Stimulated activated memory B cell treated with anti-CD40 and anti-IgM and Interleukin-4, amounts not matched to agents 10 μg/mL and 1 μg/mL and 100 μg/mL, for 72 hours (primary cell): ENCODE results near the gene ARHGAP20.

Experiments used
- ATAC-seq: fragments of 150-1000 bp; cut with Tn5 transposase; 2 replicates; pipeline ENCODE4 v1.10.0; 2021
- H3K27ac Mint-ChIP-seq: one replicate; pipeline ENCODE4 v1.8.0; 2022; ENCODE audit warnings: mild to moderate bottlenecking, mixed read lengths
- H3K27me3 Mint-ChIP-seq: one replicate; pipeline ENCODE4 v1.8.0; 2022; ENCODE audit warnings: mixed read lengths
- H3K36me3 Mint-ChIP-seq: one replicate; pipeline ENCODE4 v1.8.0; 2022; ENCODE audit warnings: mixed read lengths
- H3K4me1 Mint-ChIP-seq: one replicate; pipeline ENCODE4 v1.8.0; 2022; ENCODE audit warnings: mixed read lengths
- H3K4me3 Mint-ChIP-seq: one replicate; pipeline ENCODE4 v1.8.0; 2022; ENCODE audit warnings: mild to moderate bottlenecking, moderate library complexity, mixed read lengths
- H3K9me3 Mint-ChIP-seq: one replicate; pipeline ENCODE4 v1.8.0; 2022; ENCODE audit warnings: mixed read lengths

Gene ARHGAP20

GRCh38 chr11:110599207-110599606 lies 113.0 kb downstream of the ARHGAP20 start:
- Mint-ChIP-seq H3K4me1 (no peaks in the 10 kb centered on the region), H3K4me3 (no peak overlapping the region), H3K27me3 (no peaks in the 10 kb centered on the region), H3K27ac (no peak overlapping the region), H3K36me3 (peaks cover 19% of the 10 kb centered on the region), H3K9me3 (peaks cover 5% of the 10 kb centered on the region)
- ATAC-seq = no peak

DNA sequence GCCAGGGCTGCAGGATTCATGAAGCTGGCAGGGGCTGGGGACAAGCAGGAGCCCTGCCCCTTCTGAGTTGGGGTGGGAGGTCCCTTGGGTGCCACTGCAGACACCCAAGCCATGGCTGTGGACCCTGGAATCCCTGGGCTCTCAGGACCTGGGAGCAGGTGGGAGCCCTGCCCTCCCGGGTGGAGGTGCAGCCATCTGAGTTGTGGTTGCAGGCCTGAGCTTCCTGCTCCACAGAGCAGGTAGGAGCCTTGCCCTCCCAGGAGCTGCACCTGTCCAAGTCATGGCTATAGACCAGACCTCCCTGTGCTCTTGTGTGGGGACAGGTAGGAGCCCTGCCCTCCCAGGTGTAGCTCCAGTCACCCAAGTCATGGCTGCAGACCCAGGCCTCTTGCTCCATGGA lies 113.5 kb downstream of the ARHGAP20 start:
- Mint-ChIP-seq H3K27ac (no peak overlapping the region), H3K36me3 (peaks cover 20% of the 10 kb centered on the region), H3K4me3 (no peak overlapping the region), H3K27me3 (no peaks in the 10 kb centered on the region), H3K4me1 (no peaks in the 10 kb centered on the region), H3K9me3 (peaks cover 5% of the 10 kb centered on the region)
- peak; percentile 8 for ATAC-seq

DNA sequence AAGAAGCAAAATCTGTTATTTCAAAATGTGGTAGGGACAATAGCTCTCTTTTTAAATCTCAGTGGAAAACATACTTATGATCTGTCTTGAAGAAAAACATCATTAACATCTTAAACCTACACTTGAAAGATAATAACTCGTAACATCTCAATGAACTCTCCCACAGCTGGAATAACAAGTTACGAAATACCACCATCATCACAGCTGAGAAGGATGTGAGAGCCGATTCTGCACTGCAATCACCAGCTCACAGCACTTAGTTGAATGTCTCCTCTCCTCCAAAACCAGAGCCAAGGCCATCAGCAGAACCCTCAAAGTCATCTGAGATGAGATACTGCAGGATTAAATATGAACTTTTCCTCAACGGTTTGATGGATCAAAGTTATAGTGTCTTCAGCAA lies 124.3 kb downstream of the ARHGAP20 start:
- Mint-ChIP-seq H3K36me3 (peaks cover 16% of the 10 kb centered on the region), H3K27ac (no peak overlapping the region), H3K4me3 (no peak overlapping the region), H3K4me1 (no peaks in the 10 kb centered on the region), H3K9me3 (no peaks in the 10 kb centered on the region), H3K27me3 (no peaks in the 10 kb centered on the region)
- no peak for ATAC-seq

GRCh38 chr11:110587129-110587528 lies 125.1 kb downstream of the ARHGAP20 start:
- Mint-ChIP-seq H3K4me3 (no peak overlapping the region), H3K27ac (no peak overlapping the region), H3K27me3 (no peaks in the 10 kb centered on the region), H3K36me3 (peaks cover 12% of the 10 kb centered on the region), H3K4me1 (no peaks in the 10 kb centered on the region), H3K9me3 (no peaks in the 10 kb centered on the region)
- ATAC-seq = no peak

DNA sequence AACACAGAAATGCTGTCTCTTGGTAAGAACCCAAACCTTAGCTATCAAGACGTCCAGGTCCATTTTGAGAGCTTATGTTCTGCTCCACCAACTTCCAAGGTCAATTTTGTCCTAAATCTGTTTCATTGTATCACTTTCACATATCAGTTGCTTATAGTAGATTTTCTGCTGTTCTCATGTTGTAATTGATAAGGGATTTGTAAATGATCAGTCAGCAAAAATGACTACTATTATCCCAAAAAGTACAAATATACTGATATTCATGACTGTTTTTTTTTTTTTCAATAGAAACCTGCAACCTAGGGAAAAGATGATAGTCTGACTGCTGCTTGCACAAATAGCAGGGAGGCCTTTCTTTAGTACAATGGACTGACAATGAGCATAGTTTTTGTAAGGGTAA lies 128.1 kb downstream of the ARHGAP20 start:
- Mint-ChIP-seq H3K27ac (no peak overlapping the region), H3K9me3 (no peaks in the 10 kb centered on the region), H3K4me3 (no peak overlapping the region), H3K27me3 (no peaks in the 10 kb centered on the region), H3K36me3 (peaks cover 15% of the 10 kb centered on the region), H3K4me1 (no peaks in the 10 kb centered on the region)
- ATAC-seq = no peak

DNA sequence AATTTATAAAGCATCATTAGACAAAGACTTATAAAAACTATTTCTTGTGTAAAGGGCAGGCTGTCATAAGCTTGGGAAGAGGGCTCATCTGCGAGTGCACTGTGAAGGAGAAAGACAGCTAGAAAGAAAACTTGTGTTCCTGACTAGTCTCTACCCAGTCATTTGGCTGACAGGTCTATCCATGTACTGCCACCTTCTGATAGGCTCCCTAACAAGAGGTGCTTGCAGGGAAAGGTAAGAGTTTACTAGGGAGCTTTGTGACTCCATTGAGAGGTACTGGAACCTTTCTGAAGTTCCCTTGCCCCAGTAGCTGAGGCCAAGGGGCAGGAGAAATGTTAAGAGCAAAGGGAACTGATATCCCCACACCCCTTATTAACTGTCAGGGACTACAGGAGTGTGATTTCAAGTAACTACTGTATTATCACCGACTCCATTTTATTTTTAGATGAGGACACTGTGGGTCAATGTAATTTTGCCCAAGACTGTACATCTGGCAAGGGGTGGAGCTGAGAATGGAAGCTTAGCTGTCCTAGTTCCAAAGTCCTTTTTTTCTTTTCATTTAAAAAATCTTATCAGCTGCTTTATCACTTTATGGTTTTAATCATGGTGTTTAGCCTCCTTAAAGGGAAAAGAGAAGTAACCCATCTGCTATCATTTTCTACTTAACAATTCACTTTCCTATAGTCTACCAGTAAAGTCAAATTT lies 129.4 kb downstream of the ARHGAP20 start:
- no peak overlapping the region for H3K4me3 Mint-ChIP-seq
- H3K27me3 Mint-ChIP-seq = no peaks in the 10 kb centered on the region
- H3K27ac Mint-ChIP-seq = no peak overlapping the region
- ATAC-seq = no peak
- H3K4me1 Mint-ChIP-seq = no peaks in the 10 kb centered on the region
- peaks cover 15% of the 10 kb centered on the region for H3K36me3 Mint-ChIP-seq
- no peaks in the 10 kb centered on the region for H3K9me3 Mint-ChIP-seq

DNA sequence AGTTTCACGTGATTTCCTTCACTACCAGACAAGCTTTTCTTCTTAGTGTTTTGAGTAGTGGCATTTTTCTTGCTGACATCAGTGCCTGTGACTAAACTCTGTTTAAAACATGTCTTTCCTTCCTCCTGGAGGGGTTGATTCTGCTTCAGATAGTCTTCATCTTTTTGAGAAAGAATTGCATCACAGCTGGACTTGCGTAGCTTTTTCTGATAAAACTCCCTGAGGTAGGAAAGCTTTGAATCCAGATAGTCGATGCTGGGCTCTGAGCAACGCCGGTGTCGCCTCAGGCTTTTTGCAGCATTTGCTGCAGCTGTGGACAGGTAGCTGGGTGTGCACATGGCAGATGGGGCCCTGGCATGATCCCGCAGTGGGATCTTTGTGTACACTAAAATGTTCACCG lies 131.7 kb downstream of the ARHGAP20 start:
- H3K27me3 Mint-ChIP-seq = no peaks in the 10 kb centered on the region

DNA sequence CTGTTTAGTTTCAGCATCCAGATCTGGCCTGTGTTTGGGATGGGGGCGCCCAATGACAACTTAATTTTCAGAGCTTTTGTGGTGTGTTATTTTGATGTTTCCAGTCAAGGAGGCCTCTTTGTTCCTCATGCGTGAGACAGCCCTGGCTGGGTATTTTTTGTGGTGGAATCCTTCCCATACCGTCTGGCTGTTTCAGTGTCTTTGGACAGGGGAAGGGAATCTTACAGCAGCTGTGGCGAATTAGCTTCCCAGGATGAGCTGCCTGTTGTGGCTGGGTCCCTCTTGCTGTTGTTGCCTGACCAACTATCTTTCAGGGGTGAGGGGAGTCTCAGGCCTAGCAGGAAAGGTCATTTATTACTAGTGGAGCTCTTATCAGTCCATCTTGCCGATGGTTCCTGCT lies 138.8 kb downstream of the ARHGAP20 start:
- H3K4me1 Mint-ChIP-seq = no peaks in the 10 kb centered on the region
- no peak overlapping the region for H3K4me3 Mint-ChIP-seq
- no peaks in the 10 kb centered on the region for H3K36me3 Mint-ChIP-seq
- H3K9me3 Mint-ChIP-seq = peaks cover 5% of the 10 kb centered on the region
- peaks cover 28% of the 10 kb centered on the region for H3K27me3 Mint-ChIP-seq
- no peak overlapping the region for H3K27ac Mint-ChIP-seq
- no peak for ATAC-seq

More for the DNA sequence above, 131.7 kb downstream of the ARHGAP20 start:
- peaks cover 15% of the 10 kb centered on the region for H3K36me3 Mint-ChIP-seq
- H3K4me3 Mint-ChIP-seq = no peak overlapping the region
- no peaks in the 10 kb centered on the region for H3K9me3 Mint-ChIP-seq
- no peaks in the 10 kb centered on the region for H3K4me1 Mint-ChIP-seq
- ATAC-seq = no peak
- no peak overlapping the region for H3K27ac Mint-ChIP-seq

DNA sequence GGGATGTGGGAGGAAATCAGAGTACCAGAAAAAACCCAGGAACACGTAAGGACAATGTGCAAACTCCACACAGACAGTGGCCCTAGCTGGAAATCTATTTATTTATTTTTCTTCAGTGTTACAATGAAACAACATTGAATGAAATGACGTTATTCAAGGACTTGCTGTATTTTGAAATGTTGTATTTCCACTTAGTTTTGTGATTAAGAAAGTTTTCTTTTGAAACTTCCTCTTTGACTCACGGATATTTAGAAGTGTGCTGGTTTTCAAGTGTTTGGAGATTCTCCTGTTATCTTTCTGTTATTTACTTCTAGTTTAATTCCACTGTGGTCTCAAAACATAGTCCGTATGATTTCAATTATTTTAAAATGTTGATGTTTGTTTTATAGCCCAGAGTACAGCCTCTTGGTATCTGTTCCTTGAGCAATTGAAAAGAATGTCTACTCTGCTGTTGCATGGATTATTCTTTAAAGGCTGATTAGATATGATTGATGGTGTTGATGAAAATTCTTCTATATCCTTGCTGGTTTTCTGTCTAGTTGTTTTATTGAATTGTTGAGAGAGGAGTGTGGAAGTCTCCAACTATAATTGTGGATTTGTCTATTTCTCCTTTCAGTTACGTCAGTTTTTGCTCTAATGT lies 141.0 kb downstream of the ARHGAP20 start:
- Mint-ChIP-seq H3K9me3 (peaks cover 5% of the 10 kb centered on the region), H3K4me1 (no peaks in the 10 kb centered on the region), H3K36me3 (no peaks in the 10 kb centered on the region), H3K27ac (no peak overlapping the region), H3K27me3 (peaks cover 28% of the 10 kb centered on the region), H3K4me3 (no peak overlapping the region)
- ATAC-seq = no peak

DNA sequence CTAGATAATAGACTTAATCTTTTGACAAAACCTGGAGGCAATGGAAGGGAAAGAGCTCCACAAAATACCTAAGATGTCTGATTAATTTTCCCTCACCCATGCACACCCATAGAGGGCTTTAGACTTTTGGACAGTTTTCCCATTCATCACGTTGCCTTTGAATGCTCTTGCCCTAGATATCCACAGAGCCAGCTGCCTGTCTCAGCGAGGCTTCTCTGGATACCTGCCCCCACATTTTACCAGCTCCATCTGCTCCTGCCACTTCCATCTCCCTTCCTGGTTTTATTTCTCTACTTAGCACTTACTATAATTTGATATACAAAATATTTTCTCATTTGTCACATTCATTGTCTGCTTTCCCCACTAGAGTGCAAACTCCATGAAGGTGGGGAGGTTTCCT lies 145.7 kb downstream of the ARHGAP20 start:
- Mint-ChIP-seq H3K4me3 (no peak overlapping the region), H3K27ac (no peak overlapping the region), H3K9me3 (no peaks in the 10 kb centered on the region), H3K4me1 (no peaks in the 10 kb centered on the region), H3K27me3 (peaks cover 5% of the 10 kb centered on the region), H3K36me3 (no peaks in the 10 kb centered on the region)
- ATAC-seq = no peak

GRCh38 chr11:110565357-110566336 lies 146.6 kb downstream of the ARHGAP20 start:
- H3K36me3 Mint-ChIP-seq = no peaks in the 10 kb centered on the region
- H3K4me1 Mint-ChIP-seq = no peaks in the 10 kb centered on the region
- H3K27ac Mint-ChIP-seq = no peak overlapping the region
- H3K27me3 Mint-ChIP-seq = peaks cover 8% of the 10 kb centered on the region
- no peak overlapping the region for H3K4me3 Mint-ChIP-seq
- no peak for ATAC-seq
- no peaks in the 10 kb centered on the region for H3K9me3 Mint-ChIP-seq

DNA sequence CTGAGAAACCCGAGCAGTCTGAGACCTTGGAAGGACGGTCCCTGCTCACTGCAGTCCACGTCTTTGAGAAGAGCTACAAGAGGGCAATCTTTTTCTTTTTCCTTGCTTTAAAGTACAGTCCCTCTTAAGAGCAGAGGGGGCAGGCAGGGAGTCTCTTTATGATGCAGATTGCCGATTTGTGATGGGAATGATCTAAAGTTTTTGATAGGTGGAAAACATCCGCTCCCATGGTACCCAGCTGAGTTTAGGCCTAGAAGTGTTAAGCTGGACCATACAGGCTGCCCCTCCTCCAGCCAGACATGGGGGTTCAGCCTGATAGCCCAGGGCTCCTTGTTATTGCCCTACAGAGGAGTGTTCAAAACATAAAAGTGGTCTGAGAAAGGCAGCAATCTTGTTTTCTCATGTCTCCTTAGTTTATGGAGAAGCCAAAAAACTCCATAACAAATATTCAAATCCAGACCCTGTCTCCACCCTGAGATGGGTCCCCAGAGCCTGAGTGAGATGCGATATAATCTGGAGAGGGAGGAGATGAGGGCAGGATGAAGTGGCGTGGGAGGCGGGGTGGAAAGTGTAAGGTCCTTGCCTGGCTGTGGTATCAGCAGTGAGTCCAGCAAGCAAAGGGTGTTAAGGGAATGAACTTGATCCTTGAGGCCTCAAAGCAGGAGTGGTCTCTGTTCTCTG lies 147.4 kb downstream of the ARHGAP20 start:
- no peak overlapping the region for H3K4me3 Mint-ChIP-seq
- no peaks in the 10 kb centered on the region for H3K4me1 Mint-ChIP-seq
- peaks cover 16% of the 10 kb centered on the region for H3K27me3 Mint-ChIP-seq
- ATAC-seq = no peak
- H3K9me3 Mint-ChIP-seq = no peaks in the 10 kb centered on the region
- no peaks in the 10 kb centered on the region for H3K36me3 Mint-ChIP-seq
- H3K27ac Mint-ChIP-seq = no peak overlapping the region

- ATAC-seq = no peak
- Mint-ChIP-seq H3K27ac (no peak overlapping the region), H3K9me3 (peaks cover 12% of the 10 kb centered on the region), H3K36me3 (peaks cover 6% of the 10 kb centered on the region), H3K4me3 (no peak overlapping the region), H3K27me3 (peaks cover 8% of the 10 kb centered on the region), H3K4me1 (no peaks in the 10 kb centered on the region)
Observed at GRCh38 chr11:110544779-110545178, 167.5 kb downstream of the ARHGAP20 start.

DNA sequence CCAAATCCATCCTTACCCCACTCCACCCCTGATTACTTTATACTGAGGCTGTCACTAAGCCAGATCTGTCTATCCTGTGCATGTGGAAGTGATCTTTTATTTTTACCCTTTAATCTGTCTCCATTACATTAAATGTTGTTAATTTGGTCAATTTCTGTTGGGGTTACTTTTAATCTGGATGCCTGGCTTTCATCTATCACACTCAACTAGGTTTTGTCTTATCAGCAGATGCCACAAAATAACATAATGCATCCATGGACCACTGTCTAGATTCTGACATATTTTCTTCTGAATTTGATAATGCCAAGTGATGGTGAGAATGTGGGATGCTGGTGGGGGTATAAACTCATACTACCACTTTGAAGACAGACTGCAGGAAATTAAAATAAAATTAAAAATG lies 174.1 kb downstream of the ARHGAP20 start:
- Mint-ChIP-seq H3K36me3 (no peaks in the 10 kb centered on the region), H3K27ac (no peak overlapping the region), H3K27me3 (peaks cover 1% of the 10 kb centered on the region), H3K9me3 (no peaks in the 10 kb centered on the region), H3K4me3 (no peak overlapping the region), H3K4me1 (no peaks in the 10 kb centered on the region)
- ATAC-seq = no peak
